GM21526 (cell line): Measurements from ENCODE around the gene TACC2.

Source experiments
- ATAC-seq: cut with Tn5 transposase; IDR thresholded peaks from one replicate; pipeline ENCODE4 v1.9.1; 2021; ENCODE audit warnings: moderate library complexity; ENCODE audit not compliant: unreplicated experiment, low FRiP score

The TACC2 gene

GRCh38 chr10:122162671-122163173 lies 173.8 kb downstream of the TACC2 start:
- no peak for ATAC-seq

GRCh38 chr10:122163174-122164022 lies 174.4 kb downstream of the TACC2 start:
- ATAC-seq, result no peak

GRCh38 chr10:122164023-122164601 lies 175.1 kb downstream of the TACC2 start:
- no peak for ATAC-seq

GRCh38 chr10:122164815-122165483 lies 176.0 kb downstream of the TACC2 start:
- no peak for ATAC-seq

GRCh38 chr10:122165484-122166276 lies 176.7 kb downstream of the TACC2 start:
- no peak for ATAC-seq

- ATAC-seq, result no peak
Measured at GRCh38 chr10:122168101-122168500, 179.1 kb downstream of the TACC2 start.

GRCh38 chr10:122168598-122169394 lies 179.8 kb downstream of the TACC2 start:
- ATAC-seq, result no peak

- no peak for ATAC-seq
Measured at GRCh38 chr10:122170802-122171201, 181.8 kb downstream of the TACC2 start.

GRCh38 chr10:122171302-122172075 lies 182.5 kb downstream of the TACC2 start:
- no peak for ATAC-seq

- no peak for ATAC-seq
Measured at GRCh38 chr10:122172361-122173008, 183.5 kb downstream of the TACC2 start.

GRCh38 chr10:122173337-122173736 lies 184.4 kb downstream of the TACC2 start:
- no peak for ATAC-seq

- no peak for ATAC-seq
Measured at GRCh38 chr10:122173766-122174435, 184.9 kb downstream of the TACC2 start.

GRCh38 chr10:122176232-122177213 lies 187.6 kb downstream of the TACC2 start:
- ATAC-seq, result no peak

GRCh38 chr10:122178655-122179054 lies 189.7 kb downstream of the TACC2 start:
- no peak for ATAC-seq

GRCh38 chr10:122181041-122181732 lies 192.2 kb downstream of the TACC2 start:
- no peak for ATAC-seq

GRCh38 chr10:122181876-122182275 lies 192.9 kb downstream of the TACC2 start:
- ATAC-seq, result no peak
